Thyroid gland (tissue), 4 donors: ENCODE measurements around the gene ELL3.

Experiments used
- CTCF ChIP-seq, 6 experiments: fragments of 200-600 bp in 3 of 6; fragments of 450-650 bp in 3 of 6; sonication (generic) in 3 of 6; IDR thresholded peaks; one replicate each; pipeline ENCODE4 v1.5.1; 2016 to 2019; ENCODE audit warnings: antibody characterized with exemption in 6 of 6, mild to moderate bottlenecking in 2 of 6, inconsistent platforms in 1 of 6, moderate library complexity in 1 of 6
- POLR2A ChIP-seq, 2 donors: fragments of 450-650 bp; IDR thresholded peaks; one replicate each; pipeline ENCODE4 v1.6.1; 2017; ENCODE audit warnings: antibody characterized with exemption in 2 of 2, mild to moderate bottlenecking in 2 of 2, moderate library complexity in 1 of 2

- no peak for TF ChIP-seq CTCF (IDR thresholded peaks at IDR 0.05)
- TF ChIP-seq POLR2A (IDR thresholded peaks at IDR 0.05): peak in 1 of 2 donors; percentile 88
Observed at GRCh38 chr15:43800286-43801141, 23.7 kb upstream of the ELL3 start, which contains the start of gene HYPK.
